ENCODE results near the gene PRKAA1. TPM values are rescaled to one million over a fixed set of nuclear protein-coding genes. Genes with fewer than 3 reads are reported as not detected.
"Not testable (repeated sequence)": the region's sequence is repeated elsewhere in the genome, so short reads cannot be mapped to it uniquely, and the experiment has no call there.

Gene PRKAA1
- total RNA-seq, 2 donors from 2014 or later = 43.0 to 52.5 TPM

DNA sequence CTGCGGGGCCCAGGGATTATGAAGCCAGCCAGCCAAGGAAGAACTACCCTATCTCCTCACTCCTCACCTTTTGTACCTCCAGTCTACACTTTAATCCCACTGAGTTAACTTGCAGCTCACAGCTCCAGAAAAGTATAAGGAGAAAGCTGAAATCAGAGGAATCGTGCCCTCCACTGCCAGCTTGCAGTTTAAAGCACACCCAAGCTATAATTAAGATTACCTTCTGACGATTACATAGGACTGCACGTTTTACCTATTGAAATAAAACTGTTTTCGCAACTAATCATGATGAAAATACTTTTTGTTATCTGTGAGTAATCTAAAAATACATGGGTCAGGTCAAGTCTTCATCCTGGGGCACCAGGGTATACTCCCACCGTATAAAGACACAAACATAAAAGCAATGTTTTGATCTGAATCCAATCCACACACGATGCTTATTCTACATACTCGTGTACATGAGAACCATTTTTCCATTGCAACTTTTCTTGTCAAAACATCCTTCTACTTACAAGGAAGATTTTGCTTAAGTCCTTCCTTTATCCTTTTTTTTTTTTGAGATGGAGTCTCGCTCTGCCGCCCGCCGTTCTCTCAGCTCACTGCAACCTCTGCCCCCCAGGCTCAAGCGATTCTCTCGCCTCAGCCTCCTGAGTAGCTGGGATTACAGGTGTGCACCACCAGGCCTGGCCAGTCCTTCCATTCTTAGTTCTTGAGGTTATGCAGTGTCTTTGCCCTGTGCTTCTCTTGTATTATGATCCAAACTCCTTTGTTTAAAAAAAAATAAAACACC lies 29.2 kb upstream of the PRKAA1 start:
- no peak overlapping the region for H3K27ac ChIP-seq
- no peaks in the 10 kb centered on the region for H3K9me3 ChIP-seq
- TF ChIP-seq, protein P1, sequence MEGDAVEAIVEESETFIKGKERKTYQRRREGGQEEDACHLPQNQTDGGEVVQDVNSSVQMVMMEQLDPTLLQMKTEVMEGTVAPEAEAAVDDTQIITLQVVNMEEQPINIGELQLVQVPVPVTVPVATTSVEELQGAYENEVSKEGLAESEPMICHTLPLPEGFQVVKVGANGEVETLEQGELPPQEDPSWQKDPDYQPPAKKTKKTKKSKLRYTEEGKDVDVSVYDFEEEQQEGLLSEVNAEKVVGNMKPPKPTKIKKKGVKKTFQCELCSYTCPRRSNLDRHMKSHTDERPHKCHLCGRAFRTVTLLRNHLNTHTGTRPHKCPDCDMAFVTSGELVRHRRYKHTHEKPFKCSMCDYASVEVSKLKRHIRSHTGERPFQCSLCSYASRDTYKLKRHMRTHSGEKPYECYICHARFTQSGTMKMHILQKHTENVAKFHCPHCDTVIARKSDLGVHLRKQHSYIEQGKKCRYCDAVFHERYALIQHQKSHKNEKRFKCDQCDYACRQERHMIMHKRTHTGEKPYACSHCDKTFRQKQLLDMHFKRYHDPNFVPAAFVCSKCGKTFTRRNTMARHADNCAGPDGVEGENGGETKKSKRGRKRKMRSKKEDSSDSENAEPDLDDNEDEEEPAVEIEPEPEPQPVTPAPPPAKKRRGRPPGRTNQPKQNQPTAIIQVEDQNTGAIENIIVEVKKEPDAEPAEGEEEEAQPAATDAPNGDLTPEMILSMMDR (IDR thresholded peaks at IDR 0.05) = no peak
- peaks cover 66% of the 10 kb centered on the region for H3K36me3 ChIP-seq
- H3K27me3 ChIP-seq = no peaks in the 10 kb centered on the region
- H3K4me3 ChIP-seq = no peak overlapping the region
- no peak for DNase-seq (ENCODE audit: low spot score)
- H3K4me1 ChIP-seq = no peaks in the 10 kb centered on the region

DNA sequence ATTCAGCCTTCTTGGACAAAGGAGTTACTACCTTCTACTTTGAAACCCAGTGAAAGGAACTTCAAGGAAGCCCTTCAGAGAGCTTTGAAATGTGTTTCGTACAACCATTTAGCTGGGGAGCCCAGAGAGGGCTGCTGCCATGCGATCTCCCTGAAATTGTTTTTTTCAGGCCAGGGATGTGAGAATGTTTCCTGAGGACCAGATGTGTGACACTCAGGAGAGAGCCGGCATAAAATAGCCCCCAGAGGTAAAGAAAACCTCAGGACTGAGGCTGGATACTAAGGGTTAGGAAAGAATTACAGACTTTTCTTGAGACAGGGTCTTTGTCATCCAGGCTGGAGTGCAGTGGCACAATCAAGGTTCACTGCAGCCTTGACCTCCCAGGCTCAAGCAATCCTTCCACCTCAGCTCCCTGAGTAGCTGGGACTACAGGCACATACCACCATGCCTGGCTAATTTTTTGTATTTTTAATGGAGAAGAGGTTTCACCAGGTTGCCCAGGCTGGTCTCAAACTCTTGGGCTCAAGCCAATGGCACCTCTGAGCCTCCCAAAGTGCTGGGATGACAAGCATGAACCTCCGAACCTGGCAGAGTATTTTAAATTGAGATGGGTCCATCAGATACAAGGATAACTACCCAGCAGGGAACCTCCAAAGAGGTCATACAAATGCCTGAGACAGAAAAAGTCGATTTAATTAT lies 28.5 kb upstream of the PRKAA1 start:
- Histone ChIP-seq H3K27me3 (no peaks in the 10 kb centered on the region), H3K9me3 (no peaks in the 10 kb centered on the region), H3K36me3 (peaks cover 59% of the 10 kb centered on the region), H3K27ac (no peak overlapping the region), H3K4me3 (no peak overlapping the region), H3K4me1 (no peaks in the 10 kb centered on the region)
- TF ChIP-seq, protein P1 (IDR thresholded peaks at IDR 0.05) = no peak
- DNase-seq (ENCODE audit: low spot score) = no peak

DNA sequence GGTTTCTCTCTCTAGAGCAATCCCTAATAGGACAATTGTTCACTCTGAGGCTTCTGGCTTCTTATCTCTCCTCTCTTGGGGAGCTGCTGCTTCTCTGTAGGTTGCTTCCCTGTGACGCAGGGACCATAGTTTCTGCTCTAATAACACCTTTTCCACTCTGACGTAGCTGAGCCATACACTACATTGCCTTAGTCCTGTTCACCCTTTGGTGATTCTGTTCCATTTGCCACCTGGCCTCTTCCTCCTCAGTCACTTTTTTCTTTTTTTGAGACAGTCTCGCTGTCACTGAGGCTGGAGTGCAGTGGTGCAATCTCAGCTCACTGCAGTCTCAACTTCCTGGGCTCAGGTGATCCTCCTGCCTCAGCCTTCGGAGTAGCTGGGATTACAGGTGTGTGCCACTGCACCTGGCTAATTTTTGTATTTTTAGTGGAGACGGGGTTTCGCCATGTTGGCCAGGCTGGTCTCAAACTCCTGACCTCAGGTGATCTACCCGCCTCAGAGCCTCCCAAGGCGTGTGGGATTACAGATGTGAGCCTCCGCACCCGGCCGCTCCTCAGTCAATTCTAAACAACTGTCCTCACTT lies 27.4 kb upstream of the PRKAA1 start:
- peaks cover 48% of the 10 kb centered on the region for H3K36me3 ChIP-seq
- not testable (repeated sequence) for H3K9me3 ChIP-seq; H3K27me3 ChIP-seq; H3K4me1 ChIP-seq; H3K4me3 ChIP-seq; DNase-seq (ENCODE audit: low spot score); H3K27ac ChIP-seq

DNA sequence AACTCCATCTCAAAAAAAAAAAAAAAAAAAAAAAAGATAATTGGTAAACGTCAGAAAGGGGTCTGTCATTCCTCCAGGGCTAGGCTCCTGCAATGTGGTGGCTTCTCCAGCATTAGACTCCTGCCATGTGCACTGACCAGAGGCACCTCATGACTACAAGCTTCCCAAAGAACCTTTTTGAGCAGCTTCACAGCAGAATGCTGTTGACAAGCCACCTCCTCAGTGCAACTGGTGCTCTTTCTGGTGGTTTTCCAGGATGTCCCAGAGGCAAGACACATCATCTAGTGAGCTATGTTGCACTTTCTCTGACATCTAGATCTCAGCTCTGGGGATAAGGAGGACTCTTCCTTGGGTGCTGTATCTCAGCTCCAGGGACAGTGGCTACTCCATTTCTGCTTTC lies 25.3 kb upstream of the PRKAA1 start:
- Histone ChIP-seq H3K36me3 (peaks cover 27% of the 10 kb centered on the region), H3K4me1 (no peaks in the 10 kb centered on the region), H3K27me3 (no peaks in the 10 kb centered on the region), H3K4me3 (no peak overlapping the region), H3K27ac (no peak overlapping the region), H3K9me3 (no peaks in the 10 kb centered on the region)
- TF ChIP-seq, protein P1 (IDR thresholded peaks at IDR 0.05) = no peak
- no peak for DNase-seq (ENCODE audit: low spot score)

DNA sequence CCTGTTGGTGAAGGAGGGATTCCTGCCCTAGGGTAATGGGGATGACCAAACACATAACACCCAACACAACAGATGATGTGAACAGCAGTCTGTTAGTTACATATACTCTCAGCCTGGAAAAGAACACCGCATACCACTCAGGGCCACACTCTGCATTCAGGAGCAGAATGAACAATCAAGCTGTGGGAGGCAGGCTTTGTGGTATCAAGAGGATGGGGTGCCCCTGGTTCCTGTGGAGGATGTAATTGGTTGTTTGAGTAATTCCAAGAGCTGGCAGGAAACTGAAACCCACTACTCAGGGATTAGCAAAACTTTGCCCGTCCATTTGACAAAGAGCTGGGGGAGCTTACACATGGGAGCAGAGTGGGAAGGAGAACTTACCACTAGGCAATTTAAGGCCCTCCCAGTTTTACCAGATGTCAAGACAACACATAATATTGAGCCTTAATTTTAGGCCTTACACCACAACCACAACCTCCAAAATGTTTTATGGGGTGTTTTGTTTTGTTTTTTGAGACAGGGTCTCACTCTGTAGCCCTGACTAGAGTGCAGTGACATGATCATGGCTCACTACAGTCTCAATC lies 15.6 kb upstream of the PRKAA1 start:
- Histone ChIP-seq H3K4me3 (no peak overlapping the region), H3K27ac (no peak overlapping the region), H3K4me1 (no peaks in the 10 kb centered on the region), H3K9me3 (no peaks in the 10 kb centered on the region), H3K27me3 (no peaks in the 10 kb centered on the region), H3K36me3 (no peaks in the 10 kb centered on the region)
- TF ChIP-seq, protein P1 (IDR thresholded peaks at IDR 0.05) = no peak
- DNase-seq (ENCODE audit: low spot score) = no peak

DNA sequence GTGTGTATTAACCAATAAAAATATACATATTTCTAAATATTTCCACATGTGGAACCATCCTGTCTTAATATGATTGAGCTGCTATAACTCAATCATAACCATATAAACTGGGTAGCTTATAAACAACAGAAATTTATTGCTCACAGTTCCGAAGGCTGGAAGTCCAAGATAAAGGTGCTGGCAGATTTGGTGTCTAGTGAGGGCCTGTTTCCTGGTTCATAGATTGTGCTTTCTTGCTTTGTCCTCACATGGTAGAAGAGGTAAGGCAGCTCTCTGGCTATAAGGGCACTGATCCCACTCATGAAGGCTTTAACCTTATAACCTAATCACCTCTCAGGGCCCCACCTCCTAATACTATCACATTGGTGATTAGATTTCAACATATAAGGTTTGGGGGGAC lies 14.0 kb upstream of the PRKAA1 start:
- H3K4me3 ChIP-seq = no peak overlapping the region
- DNase-seq (ENCODE audit: low spot score) = no peak
- TF ChIP-seq, protein P1 (IDR thresholded peaks at IDR 0.05) = no peak

More for the DNA sequence above, 14.0 kb upstream of the PRKAA1 start:
- no peaks in the 10 kb centered on the region for H3K9me3 ChIP-seq
- H3K36me3 ChIP-seq = no peaks in the 10 kb centered on the region
- no peaks in the 10 kb centered on the region for H3K4me1 ChIP-seq
- no peaks in the 10 kb centered on the region for H3K27me3 ChIP-seq
- no peak overlapping the region for H3K27ac ChIP-seq
